Spinal cord (tissue), 10 donors: ENCODE results near the gene C3orf22. TPM values are rescaled to one million over a fixed set of nuclear protein-coding genes. Genes with fewer than 3 reads are reported as not detected.

ENCODE experiments used
- DNase-seq, 6 donors: peaks; one replicate each; pipeline versions ENCODE4 v3.0.0 to v3.0.0-alpha.2; 2013 to 2015; ENCODE audit warnings: low spot score in 6 of 6, low read depth in 4 of 6
- H3K27ac ChIP-seq: one replicate; pipeline ENCODE4 v1.5.1; 2013; ENCODE audit warnings: low read depth, low read length, control low read depth
- H3K27me3 ChIP-seq: one replicate; pipeline ENCODE4 v1.6.1; 2013; ENCODE audit warnings: low read length; ENCODE audit not compliant: control insufficient read depth, insufficient read depth
- H3K36me3 ChIP-seq: one replicate; pipeline ENCODE4 v1.6.1; 2013; ENCODE audit warnings: low read length; ENCODE audit not compliant: control insufficient read depth, insufficient read depth
- H3K4me1 ChIP-seq: one replicate; pipeline ENCODE4 v1.6.1; 2013; ENCODE audit warnings: low read length; ENCODE audit not compliant: control insufficient read depth, insufficient read depth
- H3K4me3 ChIP-seq: one replicate; pipeline ENCODE4 v1.5.1; 2013; ENCODE audit warnings: low read depth, low read length, control low read depth
- H3K9me3 ChIP-seq: one replicate; pipeline ENCODE4 v1.6.1; 2013; ENCODE audit warnings: low read length; ENCODE audit not compliant: control insufficient read depth, insufficient read depth
- WGBS: methylation state at CpG from one replicate; pipeline ENCODE4 v1.1.5; 2013; ENCODE audit warnings: missing lambda C conversion rate; ENCODE audit not compliant: insufficient coverage; 5-methylcytosine and 5-hydroxymethylcytosine counted together
- polyA plus RNA-seq, 2 donors: library from polyadenylated mRNA; unstranded; fragments of 120-200 nt; gene quantifications; one replicate each; pipeline ENCODE4 v1.2.1, GENCODE V29; 2013; ENCODE audit not compliant: insufficient read length in 2 of 2
- total RNA-seq, 2 donors: library from RNA; depleted of rRNA in 1 of 2; stranded (reverse); fragments of 120-200 nt in 1 of 2; fragments of >200 nt in 1 of 2; gene quantifications; one replicate each; pipeline versions ENCODE4 v1.2.3 to v1.2.4, GENCODE V29; 2013 to 2014
- donor health status: healthy.

Gene C3orf22
- total and polyA plus RNA-seq, 4 donors = 0.17 to 0.27 TPM; not detected in 2

GRCh38 chr3:126516936-126517290 lies 41.8 kb downstream of the C3orf22 start:
- peak in 1 of 6 donors; percentile 42 for DNase-seq
- WGBS = 49% methylated on average over 8 of the region's 9 CpGs
- Histone ChIP-seq H3K36me3 (no peaks in the 10 kb centered on the region), H3K4me3 (no peak overlapping the region), H3K27me3 (no peaks in the 10 kb centered on the region), H3K4me1 (peaks cover 39% of the 10 kb centered on the region), H3K27ac (no peak overlapping the region), H3K9me3 (no peaks in the 10 kb centered on the region)

- H3K9me3 ChIP-seq = no peaks in the 10 kb centered on the region
- 100% methylated on average over 1 of the region's 6 CpGs for WGBS
These were observed 42.4 kb downstream of the C3orf22 start for GRCh38 chr3:126516152-126516935.

GRCh38 chr3:126515066-126515706 lies 43.5 kb downstream of the C3orf22 start:
- no peak overlapping the region for H3K4me3 ChIP-seq
- no peaks in the 10 kb centered on the region for H3K36me3 ChIP-seq
- H3K27ac ChIP-seq = no peak overlapping the region
- WGBS = 73% methylated on average over 7 of the region's 8 CpGs
- peaks cover 45% of the 10 kb centered on the region for H3K4me1 ChIP-seq
- DNase-seq = no peak
- H3K27me3 ChIP-seq = no peaks in the 10 kb centered on the region
- no peaks in the 10 kb centered on the region for H3K9me3 ChIP-seq

More at GRCh38 chr3:126516152-126516935, 42.4 kb downstream of the C3orf22 start:
- no peak overlapping the region for H3K4me3 ChIP-seq
- peaks cover 36% of the 10 kb centered on the region for H3K4me1 ChIP-seq
- no peaks in the 10 kb centered on the region for H3K27me3 ChIP-seq
- DNase-seq = no peak
- no peaks in the 10 kb centered on the region for H3K36me3 ChIP-seq
- H3K27ac ChIP-seq = no peak overlapping the region

- no peaks in the 10 kb centered on the region for H3K27me3 ChIP-seq
- peaks cover 54% of the 10 kb centered on the region for H3K4me1 ChIP-seq
- no peak for DNase-seq
- no peak overlapping the region for H3K27ac ChIP-seq
- no peaks in the 10 kb centered on the region for H3K9me3 ChIP-seq
- no peak overlapping the region for H3K4me3 ChIP-seq
- H3K36me3 ChIP-seq = no peaks in the 10 kb centered on the region
- WGBS = 77% methylated on average over 5 of the region's 11 CpGs
These were observed 44.6 kb downstream of the C3orf22 start for GRCh38 chr3:126514161-126514560.

- H3K36me3 ChIP-seq = no peaks in the 10 kb centered on the region
- H3K4me1 ChIP-seq = peaks cover 54% of the 10 kb centered on the region
- no peak overlapping the region for H3K27ac ChIP-seq
- 66% methylated on average over 12 of the region's 12 CpGs for WGBS
- DNase-seq = peak in 2 of 6 donors; percentile 48 to 68
- H3K9me3 ChIP-seq = no peaks in the 10 kb centered on the region
- H3K27me3 ChIP-seq = no peaks in the 10 kb centered on the region
- no peak overlapping the region for H3K4me3 ChIP-seq
These were observed 45.6 kb downstream of the C3orf22 start for GRCh38 chr3:126512916-126513650.

GRCh38 chr3:126512026-126512425 lies 46.7 kb downstream of the C3orf22 start:
- peak in 1 of 6 donors; percentile 75 for DNase-seq
- Histone ChIP-seq H3K27me3 (no peaks in the 10 kb centered on the region), H3K4me3 (no peak overlapping the region), H3K36me3 (no peaks in the 10 kb centered on the region), H3K4me1 (peaks cover 50% of the 10 kb centered on the region), H3K27ac (no peak overlapping the region), H3K9me3 (no peaks in the 10 kb centered on the region)
- 39% methylated on average over 7 of the region's 7 CpGs for WGBS

- no peaks in the 10 kb centered on the region for H3K36me3 ChIP-seq
- H3K4me3 ChIP-seq = no peak overlapping the region
- no peaks in the 10 kb centered on the region for H3K9me3 ChIP-seq
- peaks cover 44% of the 10 kb centered on the region for H3K4me1 ChIP-seq
- peak in 1 of 6 donors; percentile 47 for DNase-seq
- WGBS = 82% methylated on average over 1 of the region's 7 CpGs
- no peaks in the 10 kb centered on the region for H3K27me3 ChIP-seq
- H3K27ac ChIP-seq = no peak overlapping the region
These were observed 47.4 kb downstream of the C3orf22 start for GRCh38 chr3:126511291-126511690.

GRCh38 chr3:126510308-126510910 lies 48.3 kb downstream of the C3orf22 start:
- 61% methylated on average over 22 of the region's 22 CpGs for WGBS
- Histone ChIP-seq H3K27me3 (no peaks in the 10 kb centered on the region), H3K4me3 (no peak overlapping the region), H3K36me3 (no peaks in the 10 kb centered on the region), H3K4me1 (peaks cover 44% of the 10 kb centered on the region), H3K27ac (no peak overlapping the region), H3K9me3 (no peaks in the 10 kb centered on the region)
- DNase-seq = peak in 1 of 6 donors; percentile 31

- Histone ChIP-seq H3K27ac (no peak overlapping the region), H3K4me3 (no peak overlapping the region), H3K27me3 (no peaks in the 10 kb centered on the region), H3K4me1 (peaks cover 44% of the 10 kb centered on the region), H3K9me3 (no peaks in the 10 kb centered on the region), H3K36me3 (no peaks in the 10 kb centered on the region)
- WGBS = 58% methylated on average over 17 of the region's 18 CpGs
- DNase-seq = peak in 2 of 6 donors; percentile 51 to 81
These were observed 49.0 kb downstream of the C3orf22 start for GRCh38 chr3:126509597-126510307.
